Activated CD4-positive, alpha-beta memory T cell treated with anti-CD3 and anti-CD28 coated beads, Interleukin-2, amount 10 ng/mL, durations not matched to agents 7 days and 5 days (primary cell): Measurements from ENCODE around the gene ABCC5. TPM values are rescaled to one million over a fixed set of nuclear protein-coding genes. Genes with fewer than 3 reads are reported as not detected.
"Not testable (repeated sequence)": the region's sequence is repeated elsewhere in the genome, so short reads cannot be mapped to it uniquely, and the experiment has no call there.

Source experiments
- CTCF ChIA-PET: fragments of 350-600 bp; sonication (Branson Sonifier 250); formaldehyde crosslinking; loops from one replicate; lab custom pipeline; 2021; ENCODE audit warnings: antibody characterized with exemption, inconsistent platforms; lab: Charles Lee
- POLR2A ChIA-PET: fragments of 350-600 bp; sonication (Branson Sonifier 250); formaldehyde crosslinking; loops from one replicate; lab custom pipeline; 2021; ENCODE audit warnings: antibody characterized with exemption; lab: Charles Lee
- DNase-seq: peaks from one replicate; pipeline ENCODE4 v3.0.0-alpha.2; 2020
- H3K27ac Mint-ChIP-seq: one replicate; pipeline ENCODE4 v1.8.0; 2021; ENCODE audit warnings: mild to moderate bottlenecking, mixed read lengths
- H3K27me3 Mint-ChIP-seq: one replicate; pipeline ENCODE4 v1.8.0; 2021; ENCODE audit warnings: mixed read lengths
- H3K36me3 Mint-ChIP-seq: one replicate; pipeline ENCODE4 v1.8.0; 2021; ENCODE audit warnings: low read depth, mixed read lengths
- H3K4me1 Mint-ChIP-seq: one replicate; pipeline ENCODE4 v1.8.0; 2021; ENCODE audit warnings: mixed read lengths
- H3K4me3 Mint-ChIP-seq: one replicate; pipeline ENCODE4 v1.8.0; 2021; ENCODE audit warnings: mild to moderate bottlenecking, mixed read lengths
- H3K9me3 Mint-ChIP-seq: one replicate; pipeline ENCODE4 v1.8.0; 2021; ENCODE audit warnings: mixed read lengths
- total RNA-seq, 2 experiments: library from RNA; stranded (reverse); gene quantifications; one replicate each; pipeline ENCODE4 v1.2.3, GENCODE V29; 2021

The ABCC5 gene
- total RNA-seq: 10 to 100 TPM; 24.1 to 25.3 TPM

DNA sequence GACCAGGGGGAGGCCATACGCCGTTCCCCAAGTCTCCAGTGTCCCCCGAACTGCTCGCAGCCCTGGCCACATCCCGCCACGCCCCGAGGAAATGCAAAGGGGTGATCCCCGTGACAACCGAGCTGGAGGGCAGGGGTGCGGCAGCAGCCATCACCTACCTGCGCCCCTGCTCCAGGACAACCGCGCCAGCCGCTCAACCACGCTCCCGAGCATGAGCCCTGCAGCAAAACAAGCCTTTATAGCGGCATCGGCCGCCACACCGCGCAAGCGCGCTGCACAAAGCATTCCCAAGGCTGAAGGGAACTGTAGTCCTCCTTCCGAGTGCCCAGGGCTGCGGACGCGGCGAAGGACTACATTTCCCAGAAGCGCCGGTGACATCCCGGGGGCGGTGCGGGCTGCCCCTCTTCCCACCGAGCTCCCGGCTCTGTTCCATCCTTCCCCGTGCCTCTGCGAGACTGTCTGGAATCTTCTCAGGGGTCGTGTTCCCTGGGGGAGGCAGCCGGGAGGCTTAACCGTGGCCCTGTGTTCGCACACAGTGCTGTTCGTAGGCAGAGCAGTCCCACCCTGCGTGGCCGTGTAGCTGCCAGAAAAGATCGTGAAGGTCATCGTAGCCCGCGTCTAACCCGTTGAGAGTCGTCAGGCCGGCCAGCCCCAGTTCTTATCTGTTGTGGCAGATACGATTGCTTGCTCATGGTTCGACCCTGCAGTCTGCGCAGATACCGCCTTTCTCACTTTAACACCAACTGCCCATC is at the start of gene ABCC5:
Gene ABCC5 (minus strand): TSS at position 213 of the 752 bp plus-strand sequence. CDS start 3,492 bp downstream, outside the sequence.
- H3K4me1 Mint-ChIP-seq: peaks cover 45% of the 10 kb centered on the region
- POLR2A ChIA-PET: interaction anchor here (0.8 to 1.3 kb wide), 3 partner anchors 117 to 320 kb away, joined by 3 read pairs; partner anchors contain the start of genes EIF2B5, PARL and YEATS2
- H3K27ac Mint-ChIP-seq: peak within 1 kb of the TSS; percentile 83
- CTCF ChIA-PET: interaction anchor here (0.6 to 2.5 kb wide), 25 partner anchors 11 to 288 kb away, joined by 3 to 20 read pairs (median 4); partner anchors contain the start of genes ABCF3, EIF2B5, HTR3D and PARL
- H3K27me3 Mint-ChIP-seq: peaks cover 15% of the 10 kb centered on the region
- H3K36me3 Mint-ChIP-seq: peaks cover 10% of the 10 kb centered on the region
- peak; percentile 85 for DNase-seq
- H3K9me3 Mint-ChIP-seq: no peaks in the 10 kb centered on the region
- H3K4me3 Mint-ChIP-seq: peak within 1 kb of the TSS; percentile 99

DNA sequence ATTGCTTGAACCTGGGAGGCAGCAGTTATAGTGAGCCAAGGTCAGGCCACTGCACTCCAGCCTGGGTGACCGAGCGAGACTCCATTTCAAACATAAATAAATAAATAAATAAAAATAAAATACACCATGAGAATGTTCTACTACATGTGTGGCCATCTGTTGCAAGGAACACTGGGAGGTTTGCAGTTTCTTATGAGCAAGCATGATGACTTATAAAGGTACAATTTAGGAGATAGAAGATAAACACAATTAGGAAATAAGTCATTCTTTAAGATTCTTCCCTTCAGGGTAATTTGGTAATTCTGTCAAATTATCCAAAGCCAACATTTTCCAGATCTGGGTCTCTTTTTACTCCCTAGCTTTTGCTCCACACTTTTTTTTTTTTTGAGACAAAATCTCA is 48.5 kb upstream of the ABCC5 start:
- no peak for DNase-seq
- CTCF ChIA-PET: no interaction called here
- H3K27me3 Mint-ChIP-seq: peaks cover 16% of the 10 kb centered on the region
- H3K4me1 Mint-ChIP-seq: no peaks in the 10 kb centered on the region
- H3K4me3 Mint-ChIP-seq: no peak overlapping the region
- H3K9me3 Mint-ChIP-seq: peaks cover 5% of the 10 kb centered on the region
- H3K27ac Mint-ChIP-seq: no peak overlapping the region
- H3K36me3 Mint-ChIP-seq: peaks cover 2% of the 10 kb centered on the region
- POLR2A ChIA-PET: no interaction called here

DNA sequence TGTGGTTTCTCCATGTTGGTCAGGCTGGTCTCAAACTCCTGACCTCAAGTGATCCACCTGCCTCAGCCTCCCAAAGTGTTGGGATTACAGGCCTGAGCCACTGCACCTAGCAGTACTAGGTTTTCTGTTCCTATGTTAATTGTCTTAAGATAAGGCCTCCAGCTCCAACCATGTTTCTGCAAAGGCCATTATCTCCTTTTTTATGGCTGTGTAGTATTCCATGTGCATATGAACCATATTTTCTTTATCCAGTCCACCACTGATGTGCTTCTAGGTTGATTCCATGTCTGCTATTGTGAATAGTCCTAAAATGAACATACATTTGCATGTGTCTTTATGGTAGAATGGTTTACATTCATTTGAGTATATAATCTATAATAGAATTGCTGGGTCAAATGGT is 45.0 kb upstream of the ABCC5 start:
- H3K4me1 Mint-ChIP-seq: no peaks in the 10 kb centered on the region
- ChIA-PET POLR2A (no interaction called here), CTCF (no interaction called here)
- H3K27ac Mint-ChIP-seq: no peak overlapping the region
- H3K4me3 Mint-ChIP-seq: no peak overlapping the region
- H3K27me3 Mint-ChIP-seq: peaks cover 8% of the 10 kb centered on the region
- no peak for DNase-seq
- no peaks in the 10 kb centered on the region for H3K36me3 Mint-ChIP-seq
- H3K9me3 Mint-ChIP-seq: no peaks in the 10 kb centered on the region

DNA sequence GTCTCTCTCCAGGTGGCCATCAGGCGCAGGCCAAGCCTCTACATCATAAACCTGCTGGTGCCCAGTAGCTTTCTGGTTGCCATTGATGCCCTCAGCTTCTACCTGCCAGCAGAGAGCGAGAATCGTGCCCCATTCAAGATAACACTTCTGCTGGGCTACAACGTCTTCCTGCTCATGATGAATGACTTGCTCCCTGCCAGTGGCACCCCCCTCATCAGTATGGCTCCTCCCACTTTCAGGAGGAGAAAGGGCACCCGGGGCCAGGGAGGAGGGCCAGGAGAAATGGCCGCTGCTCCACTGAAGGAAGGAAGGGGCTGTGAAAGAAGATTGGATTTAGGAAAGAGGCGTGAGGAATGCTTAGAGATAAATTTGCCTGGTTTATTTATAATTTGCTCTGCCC is 41.7 kb upstream of the ABCC5 start:
- H3K9me3 Mint-ChIP-seq: no peaks in the 10 kb centered on the region
- peaks cover 3% of the 10 kb centered on the region for H3K27me3 Mint-ChIP-seq
- H3K27ac Mint-ChIP-seq: no peak overlapping the region
- H3K4me1 Mint-ChIP-seq: no peaks in the 10 kb centered on the region
- ChIA-PET POLR2A (no interaction called here), CTCF (interaction anchor here (0.6 kb wide), 1 partner anchor 55 kb away, joined by 3 read pairs; no protein-coding TSS in a partner anchor)
- no peak for DNase-seq
- no peaks in the 10 kb centered on the region for H3K36me3 Mint-ChIP-seq
- H3K4me3 Mint-ChIP-seq: no peak overlapping the region

DNA sequence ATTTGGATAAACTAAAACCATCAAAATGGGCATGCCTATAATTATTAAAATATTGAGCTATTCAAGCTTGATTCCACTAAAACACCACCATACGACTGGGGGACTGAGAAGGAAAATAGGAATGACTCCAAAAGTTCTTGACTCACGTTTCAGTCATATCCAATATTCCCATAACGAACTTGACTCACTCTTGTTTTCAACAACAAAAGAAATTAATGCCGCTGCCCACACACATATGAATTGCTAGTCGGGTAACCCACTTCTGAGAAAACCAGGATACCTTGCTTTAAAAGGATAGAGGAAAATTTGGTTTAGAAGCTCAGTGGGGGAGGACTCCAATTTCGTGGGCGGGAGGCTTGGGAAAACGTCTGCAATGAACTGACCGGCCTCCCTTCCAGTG is 40.3 kb upstream of the ABCC5 start:
- POLR2A ChIA-PET: no interaction called here
- CTCF ChIA-PET: interaction anchor here (0.9 kb wide), 1 partner anchor 40 kb away, joined by 3 read pairs; the partner anchor contains the start of gene ABCC5

DNA sequence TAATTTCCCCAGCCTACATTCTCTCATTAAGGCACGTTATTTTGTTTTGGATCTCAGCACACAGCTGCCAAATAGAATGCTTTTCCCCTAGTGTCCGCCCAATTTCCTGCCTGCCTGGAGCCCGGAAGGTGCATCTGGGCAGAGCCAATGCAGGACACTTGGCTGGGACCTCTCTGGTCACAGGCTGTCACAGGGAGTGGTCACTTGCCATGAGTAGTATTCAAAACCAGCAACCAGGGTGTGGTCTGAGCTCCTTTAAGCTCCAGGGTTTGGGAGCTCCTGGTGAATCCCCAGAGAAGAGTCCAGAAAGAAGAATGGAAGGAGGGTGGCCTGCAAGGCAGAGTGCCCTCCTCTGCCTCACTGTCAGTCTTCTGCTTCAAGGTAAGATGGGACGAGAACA is 35.1 kb upstream of the ABCC5 start, which contains the start of gene HTR3C:
Gene HTR3C (plus strand): TSS at position 281 of the 400 bp plus-strand sequence. CDS start 34 bp downstream, at position 315.
- no peaks in the 10 kb centered on the region for H3K4me1 Mint-ChIP-seq
- H3K36me3 Mint-ChIP-seq: no peaks in the 10 kb centered on the region
- CTCF ChIA-PET: no interaction called here
- no peak for DNase-seq
- H3K4me3 Mint-ChIP-seq: no peak within 1 kb of the TSS
- POLR2A ChIA-PET: interaction anchor here (0.7 kb wide), 1 partner anchor 227 kb away, joined by 5 read pairs; no protein-coding TSS in a partner anchor
- H3K27ac Mint-ChIP-seq: no peak within 1 kb of the TSS
- peaks cover 10% of the 10 kb centered on the region for H3K27me3 Mint-ChIP-seq
- H3K9me3 Mint-ChIP-seq: no peaks in the 10 kb centered on the region

More for the DNA sequence above, 40.3 kb upstream of the ABCC5 start:
- Mint-ChIP-seq H3K4me1 (no peaks in the 10 kb centered on the region), H3K36me3 (no peaks in the 10 kb centered on the region), H3K9me3 (no peaks in the 10 kb centered on the region), H3K27ac (no peak overlapping the region), H3K4me3 (no peak overlapping the region), H3K27me3 (no peaks in the 10 kb centered on the region)
- no peak for DNase-seq

DNA sequence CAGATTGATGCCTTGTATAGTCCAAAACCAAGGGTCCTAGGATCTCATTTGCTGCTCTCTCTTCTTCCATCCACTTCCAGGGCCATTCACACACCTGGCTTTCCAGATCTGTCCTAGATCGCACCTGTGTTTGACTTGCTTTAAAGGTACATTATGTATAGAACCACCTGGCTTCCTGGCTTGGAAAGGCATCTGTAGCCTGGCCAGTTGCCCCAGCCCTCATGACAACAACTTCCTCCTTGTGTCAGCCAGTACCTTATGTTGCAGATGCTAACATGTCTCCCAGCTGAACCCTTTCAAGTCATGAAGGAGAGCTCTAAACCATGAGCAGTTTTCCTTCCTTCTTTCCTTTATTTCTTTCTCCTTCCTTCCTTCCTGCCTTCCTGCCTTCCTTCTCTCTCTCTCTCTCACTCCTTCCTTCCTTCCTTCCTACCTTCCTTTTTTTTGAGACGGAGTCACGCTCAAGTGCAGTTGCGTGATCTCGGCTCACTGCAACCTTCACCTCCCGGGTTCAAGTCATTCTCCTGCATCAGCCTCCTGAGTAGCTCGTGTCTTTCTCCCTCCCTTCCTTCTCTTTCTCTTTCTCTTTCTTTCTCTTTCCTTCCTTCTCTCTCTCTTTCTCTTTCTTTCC is 32.6 kb upstream of the ABCC5 start:
- ChIA-PET POLR2A (no interaction called here), CTCF (interaction anchor here (1.7 kb wide), 1 partner anchor 32 kb away, joined by 3 read pairs; the partner anchor contains the start of gene ABCC5)
- Mint-ChIP-seq H3K27ac (no peak overlapping the region), H3K4me3 (no peak overlapping the region), H3K27me3 (peaks cover 10% of the 10 kb centered on the region), H3K9me3 (no peaks in the 10 kb centered on the region), H3K4me1 (no peaks in the 10 kb centered on the region), H3K36me3 (no peaks in the 10 kb centered on the region)
- DNase-seq: no peak

DNA sequence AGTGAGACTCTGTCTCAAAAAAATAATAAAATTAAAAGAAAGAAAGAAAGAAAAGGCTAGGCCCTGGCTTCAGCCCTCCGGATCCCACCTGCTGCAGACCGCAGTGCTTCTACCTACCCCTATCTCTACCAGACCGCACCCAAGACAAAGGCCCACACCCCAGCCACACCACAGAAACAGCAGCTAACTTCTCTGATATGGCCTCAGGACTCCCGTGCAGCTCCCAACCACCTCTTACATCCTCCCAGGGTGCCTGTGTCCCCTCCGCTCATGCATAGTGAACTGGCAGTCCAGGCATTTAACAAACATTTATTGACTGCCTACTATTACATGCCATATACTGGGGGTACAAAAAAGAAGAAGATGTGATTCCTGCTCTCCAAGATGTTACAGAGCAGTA is 28.3 kb upstream of the ABCC5 start:
- no peak overlapping the region for H3K4me3 Mint-ChIP-seq
- CTCF ChIA-PET: no interaction called here

DNA sequence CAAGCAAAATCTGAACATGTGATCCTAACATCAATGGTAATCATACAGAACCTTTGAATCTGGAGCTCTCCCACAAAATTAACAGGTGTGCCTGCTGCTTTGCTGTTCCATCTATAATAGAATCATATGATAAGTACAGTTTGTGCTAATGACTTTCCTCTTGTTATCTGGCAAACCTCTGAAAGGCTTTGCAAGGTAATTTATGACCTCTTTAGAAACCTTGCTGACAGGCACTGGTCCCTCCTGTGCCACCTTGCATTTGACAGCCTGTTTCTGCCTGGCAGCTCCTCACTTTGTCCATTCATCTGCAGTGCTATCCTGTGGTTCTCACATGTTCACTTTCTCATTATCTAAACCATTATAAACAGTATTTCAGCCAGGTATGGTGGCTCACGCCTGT is 24.9 kb upstream of the ABCC5 start:
- H3K4me1 Mint-ChIP-seq: no peaks in the 10 kb centered on the region
- peaks cover 4% of the 10 kb centered on the region for H3K27me3 Mint-ChIP-seq
- POLR2A ChIA-PET: no interaction called here
- no peak for DNase-seq
- no peak overlapping the region for H3K4me3 Mint-ChIP-seq
- H3K9me3 Mint-ChIP-seq: no peaks in the 10 kb centered on the region
- CTCF ChIA-PET: interaction anchor here (0.8 to 1.0 kb wide), 2 partner anchors 25 to 139 kb away, joined by 3 read pairs; partner anchors contain the start of gene ABCC5
- no peaks in the 10 kb centered on the region for H3K36me3 Mint-ChIP-seq
- H3K27ac Mint-ChIP-seq: no peak overlapping the region

More for the DNA sequence above, 28.3 kb upstream of the ABCC5 start:
- Mint-ChIP-seq H3K27me3 (peaks cover 3% of the 10 kb centered on the region), H3K9me3 (no peaks in the 10 kb centered on the region), H3K27ac (no peak overlapping the region), H3K4me1 (no peaks in the 10 kb centered on the region), H3K36me3 (no peaks in the 10 kb centered on the region)
- no peak for DNase-seq
- POLR2A ChIA-PET: no interaction called here

DNA sequence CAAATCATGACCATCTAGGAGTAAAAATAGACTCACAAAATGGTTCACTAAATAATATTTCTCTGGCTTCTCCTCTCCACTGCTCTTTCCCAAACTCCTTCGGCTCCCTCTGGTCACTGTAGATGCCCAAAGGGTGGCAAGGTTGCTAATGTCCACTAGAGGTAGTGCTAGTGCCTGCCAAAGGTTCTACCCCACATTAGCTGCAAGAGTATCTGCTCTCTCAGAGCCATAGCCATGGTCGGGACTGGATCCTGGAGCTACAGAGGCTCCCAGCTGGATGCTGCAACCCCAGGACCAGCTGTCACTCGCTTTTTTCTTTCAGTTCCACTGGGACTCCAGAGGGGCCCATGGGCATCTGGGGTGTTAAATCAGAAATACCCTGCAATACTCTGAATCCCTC is 22.3 kb upstream of the ABCC5 start:
- H3K27me3 Mint-ChIP-seq: peaks cover 7% of the 10 kb centered on the region
- H3K4me1 Mint-ChIP-seq: no peaks in the 10 kb centered on the region
- no peak for DNase-seq
- H3K36me3 Mint-ChIP-seq: no peaks in the 10 kb centered on the region
- H3K4me3 Mint-ChIP-seq: no peak overlapping the region
- no peak overlapping the region for H3K27ac Mint-ChIP-seq
- POLR2A ChIA-PET: no interaction called here
- CTCF ChIA-PET: no interaction called here
- no peaks in the 10 kb centered on the region for H3K9me3 Mint-ChIP-seq

DNA sequence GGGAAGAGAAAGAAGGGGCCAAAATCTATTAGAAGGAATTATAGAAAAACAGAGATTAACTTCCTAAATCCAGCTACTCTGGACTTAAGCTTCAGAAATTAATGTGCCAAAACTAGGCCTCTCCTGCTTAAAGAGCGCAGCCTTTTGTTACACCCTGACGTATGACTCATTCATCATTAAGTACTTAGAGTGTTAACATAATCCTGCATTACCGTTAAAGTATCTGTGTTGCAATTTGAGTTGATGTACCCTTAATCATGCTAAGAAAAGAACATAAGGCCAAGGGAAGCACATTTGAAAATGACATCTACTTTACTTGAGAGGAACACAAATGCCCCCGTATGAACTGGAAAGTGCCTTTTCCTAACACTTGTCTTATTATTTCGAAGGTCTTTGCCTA is 21.7 kb upstream of the ABCC5 start:
- Mint-ChIP-seq H3K4me1 (no peaks in the 10 kb centered on the region), H3K9me3 (no peaks in the 10 kb centered on the region), H3K36me3 (no peaks in the 10 kb centered on the region), H3K27ac (no peak overlapping the region), H3K27me3 (peaks cover 7% of the 10 kb centered on the region), H3K4me3 (no peak overlapping the region)
- no peak for DNase-seq
- ChIA-PET CTCF (no interaction called here), POLR2A (no interaction called here)

DNA sequence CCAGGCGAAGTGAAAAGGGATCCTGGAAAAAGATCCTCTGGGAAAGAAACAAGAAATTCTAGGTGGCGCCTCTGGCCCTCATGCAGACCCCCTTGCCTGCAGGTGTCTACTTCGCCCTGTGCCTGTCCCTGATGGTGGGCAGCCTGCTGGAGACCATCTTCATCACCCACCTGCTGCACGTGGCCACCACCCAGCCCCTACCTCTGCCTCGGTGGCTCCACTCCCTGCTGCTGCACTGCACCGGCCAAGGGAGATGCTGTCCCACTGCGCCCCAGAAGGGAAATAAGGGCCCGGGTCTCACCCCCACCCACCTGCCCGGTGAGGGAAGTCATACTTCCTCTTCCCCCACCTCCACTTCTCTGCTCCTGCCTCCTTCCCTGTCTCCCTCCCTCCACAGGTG is 20.6 kb upstream of the ABCC5 start:
- H3K9me3 Mint-ChIP-seq, H3K27me3 Mint-ChIP-seq, H3K36me3 Mint-ChIP-seq, H3K27ac Mint-ChIP-seq, DNase-seq, H3K4me3 Mint-ChIP-seq, H3K4me1 Mint-ChIP-seq, POLR2A ChIA-PET, CTCF ChIA-PET: not testable (repeated sequence)

DNA sequence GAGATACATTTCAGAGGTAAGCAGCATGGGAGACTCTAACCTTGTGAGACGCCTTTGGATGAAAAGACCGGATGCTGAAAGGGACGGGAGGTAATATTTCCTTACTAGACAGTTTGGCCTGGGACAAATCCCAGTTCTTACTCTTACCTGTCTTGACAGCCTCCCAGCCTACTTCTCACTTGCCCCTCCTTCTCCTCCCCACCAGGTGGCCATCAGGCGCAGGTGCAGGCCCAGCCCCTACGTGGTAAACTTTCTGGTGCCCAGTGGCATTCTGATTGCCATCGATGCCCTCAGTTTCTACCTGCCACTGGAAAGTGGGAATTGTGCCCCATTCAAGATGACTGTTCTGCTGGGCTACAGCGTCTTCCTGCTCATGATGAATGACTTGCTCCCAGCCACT is 20.1 kb upstream of the ABCC5 start:
- Mint-ChIP-seq H3K27ac (no peak overlapping the region), H3K36me3 (no peaks in the 10 kb centered on the region), H3K9me3 (no peaks in the 10 kb centered on the region), H3K4me1 (no peaks in the 10 kb centered on the region), H3K27me3 (peaks cover 10% of the 10 kb centered on the region), H3K4me3 (no peak overlapping the region)
- no peak for DNase-seq
- ChIA-PET CTCF (no interaction called here), POLR2A (no interaction called here)
